Calu3 (cell line): Measurements from ENCODE around the gene DDX39B. TPM values are rescaled to one million over a fixed set of nuclear protein-coding genes. Genes with fewer than 3 reads are reported as not detected.
"Not testable (repeated sequence)": the region's sequence is repeated elsewhere in the genome, so short reads cannot be mapped to it uniquely, and the experiment has no call there.

Experiments
- BruUV-seq: library from RNA; stranded (reverse); fragments of 400-500 nt; replicated peaks from 2 replicates; lab custom pipeline; 2021; lab: Mats Ljungman, UMichigan
- CTCF ChIA-PET: fragments of 300-600 bp; sonication (Branson Sonifier 250); formaldehyde crosslinking; loops from one replicate; lab custom pipeline; 2022; ENCODE audit warnings: antibody characterized with exemption; lab: Charles Lee
- DNase-seq: peaks from one replicate; pipeline ENCODE4 v3.0.0; 2022
- H3K27ac Mint-ChIP-seq: one replicate; pipeline ENCODE4 v1.8.0; 2022; ENCODE audit warnings: mixed read lengths; ENCODE audit not compliant: unreplicated experiment
- H3K27me3 Mint-ChIP-seq: one replicate; pipeline ENCODE4 v1.8.0; 2022; ENCODE audit warnings: mixed read lengths; ENCODE audit not compliant: unreplicated experiment
- H3K36me3 Mint-ChIP-seq: one replicate; pipeline ENCODE4 v1.8.0; 2022; ENCODE audit warnings: mild to moderate bottlenecking, moderate library complexity, mixed read lengths; ENCODE audit not compliant: insufficient read depth, unreplicated experiment
- H3K4me1 Mint-ChIP-seq: one replicate; pipeline ENCODE4 v1.8.0; 2022; ENCODE audit warnings: mild to moderate bottlenecking, low read depth, mixed read lengths; ENCODE audit not compliant: unreplicated experiment
- H3K4me3 Mint-ChIP-seq: one replicate; pipeline ENCODE4 v1.8.0; 2022; ENCODE audit warnings: mild to moderate bottlenecking, low read depth, moderate library complexity, mixed read lengths; ENCODE audit not compliant: unreplicated experiment
- H3K9me3 Mint-ChIP-seq: one replicate; pipeline ENCODE4 v1.8.0; 2022; ENCODE audit warnings: low read depth, mixed read lengths; ENCODE audit not compliant: unreplicated experiment
- intact Hi-C: fragments of 100-400 bp; cut with micrococcal nuclease; formaldehyde crosslinking; loops from one replicate; pipeline ENCODE4 v1.10.0; 2022; ENCODE audit not compliant: unreplicated experiment
- total RNA-seq: library from RNA; stranded (reverse); gene quantifications from 2 replicates; pipeline ENCODE4 v1.2.3, GENCODE V29; 2022
- TF ChIP-seq, protein P1 (sequence below): fragments of 200-600 bp; IDR thresholded peaks from one replicate; pipeline ENCODE4 v1.8.0; 2022; ENCODE audit warnings: antibody characterized with exemption; ENCODE audit not compliant: unreplicated experiment

Gene DDX39B
- total RNA-seq, 1 experiment from 2014 or later, result 646 TPM

DNA sequence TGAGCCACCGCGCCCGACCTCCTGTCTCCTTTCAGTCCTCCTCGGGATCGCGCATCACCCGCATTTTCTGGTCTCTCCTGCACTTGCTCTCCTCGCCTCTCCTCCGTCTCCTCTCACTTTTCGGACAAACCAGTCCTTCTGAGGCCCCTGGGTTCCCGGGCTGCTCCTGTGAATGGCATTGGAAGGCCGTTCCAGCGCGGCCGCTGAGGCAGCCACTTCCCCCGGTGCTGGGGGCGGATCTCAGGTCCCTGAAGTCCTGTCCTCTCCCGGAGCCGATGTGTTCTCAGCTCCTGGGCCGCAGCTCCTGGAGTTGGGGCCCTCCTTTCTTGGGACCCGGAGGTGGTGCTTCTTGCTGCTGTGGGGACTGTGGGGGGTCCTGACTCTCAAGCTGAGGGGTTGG lies 43.1 kb downstream of the DDX39B start:
- peak overlapping the region; percentile 62 for H3K27ac Mint-ChIP-seq
- intact Hi-C loops, result no loop called here
- no TSS peak for BruUV-seq
- peaks cover 49% of the 10 kb centered on the region for H3K36me3 Mint-ChIP-seq
- CTCF ChIA-PET, result interaction anchor here (0.6 to 2.2 kb wide), 4 partner anchors 43 to 205 kb away, joined by 3 to 8 read pairs (median 6); partner anchors contain the start of genes ABHD16A and DDX39B
- H3K4me3 Mint-ChIP-seq, result peak overlapping the region; percentile 88
- DNase-seq, result peak; percentile 40
- H3K4me1 Mint-ChIP-seq, result peaks cover 71% of the 10 kb centered on the region
- TF ChIP-seq, protein P1, sequence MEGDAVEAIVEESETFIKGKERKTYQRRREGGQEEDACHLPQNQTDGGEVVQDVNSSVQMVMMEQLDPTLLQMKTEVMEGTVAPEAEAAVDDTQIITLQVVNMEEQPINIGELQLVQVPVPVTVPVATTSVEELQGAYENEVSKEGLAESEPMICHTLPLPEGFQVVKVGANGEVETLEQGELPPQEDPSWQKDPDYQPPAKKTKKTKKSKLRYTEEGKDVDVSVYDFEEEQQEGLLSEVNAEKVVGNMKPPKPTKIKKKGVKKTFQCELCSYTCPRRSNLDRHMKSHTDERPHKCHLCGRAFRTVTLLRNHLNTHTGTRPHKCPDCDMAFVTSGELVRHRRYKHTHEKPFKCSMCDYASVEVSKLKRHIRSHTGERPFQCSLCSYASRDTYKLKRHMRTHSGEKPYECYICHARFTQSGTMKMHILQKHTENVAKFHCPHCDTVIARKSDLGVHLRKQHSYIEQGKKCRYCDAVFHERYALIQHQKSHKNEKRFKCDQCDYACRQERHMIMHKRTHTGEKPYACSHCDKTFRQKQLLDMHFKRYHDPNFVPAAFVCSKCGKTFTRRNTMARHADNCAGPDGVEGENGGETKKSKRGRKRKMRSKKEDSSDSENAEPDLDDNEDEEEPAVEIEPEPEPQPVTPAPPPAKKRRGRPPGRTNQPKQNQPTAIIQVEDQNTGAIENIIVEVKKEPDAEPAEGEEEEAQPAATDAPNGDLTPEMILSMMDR, result no peak
- no peaks in the 10 kb centered on the region for H3K27me3 Mint-ChIP-seq
- H3K9me3 Mint-ChIP-seq, result peaks cover 3% of the 10 kb centered on the region

DNA sequence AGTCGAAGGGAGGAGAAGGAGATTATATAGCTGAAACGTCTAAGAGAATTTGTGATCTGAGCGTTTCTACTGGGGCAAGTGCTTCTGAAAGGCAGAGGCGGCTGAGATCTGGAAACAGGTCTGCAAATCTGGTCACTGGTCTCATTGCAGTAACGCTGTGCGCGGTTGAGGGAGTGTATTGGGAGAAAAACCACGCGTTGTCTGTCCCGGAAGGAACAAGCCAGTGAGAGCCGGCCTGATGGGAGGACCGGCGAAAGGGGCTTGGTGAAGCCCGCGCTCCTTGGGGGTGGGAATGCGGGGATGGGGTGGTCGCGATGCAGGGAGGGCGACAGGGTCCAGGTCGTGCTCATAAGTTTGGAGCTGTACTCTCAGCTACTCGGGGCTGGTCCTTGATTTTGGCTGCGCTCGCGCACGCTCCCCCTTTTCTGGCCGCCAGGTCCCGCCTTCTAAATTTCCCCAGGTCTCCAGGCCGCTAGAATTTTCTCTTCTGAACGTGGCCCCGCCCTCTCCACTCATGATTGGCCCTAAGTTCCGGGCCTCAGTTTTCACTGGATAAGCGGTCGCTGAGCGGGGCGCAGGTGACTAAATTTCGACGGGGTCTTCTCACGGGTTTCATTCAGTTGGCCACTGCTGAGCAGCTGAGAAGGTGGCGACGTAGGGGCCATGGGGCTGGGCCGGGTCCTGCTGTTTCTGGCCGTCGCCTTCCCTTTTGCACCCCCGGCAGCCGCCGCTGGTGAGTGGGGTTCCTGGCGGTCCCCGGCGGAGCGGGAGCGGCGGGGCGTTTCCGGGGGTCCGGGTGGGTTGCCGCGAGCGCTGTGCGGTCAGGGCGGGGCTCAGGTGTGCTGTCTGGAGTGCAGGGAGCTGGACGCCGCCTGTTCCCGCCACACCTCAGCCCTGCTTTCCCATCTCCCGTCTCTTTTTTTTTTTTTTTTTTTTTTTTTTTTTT lies 44.0 kb downstream of the DDX39B start, which contains the start of gene MICB:
Gene MICB (plus strand): TSS at position 615 of the 946 bp plus-strand sequence. CDS start 49 bp downstream, at position 664.
- CTCF ChIA-PET, result interaction anchor here (0.6 to 2.2 kb wide), 9 partner anchors 11 to 205 kb away, joined by 3 to 8 read pairs (median 3); partner anchors contain the start of genes ABHD16A and DDX39B
- TSS peak; percentile 22 for BruUV-seq
- H3K4me3 Mint-ChIP-seq, result peak within 1 kb of the TSS; percentile 88

DNA sequence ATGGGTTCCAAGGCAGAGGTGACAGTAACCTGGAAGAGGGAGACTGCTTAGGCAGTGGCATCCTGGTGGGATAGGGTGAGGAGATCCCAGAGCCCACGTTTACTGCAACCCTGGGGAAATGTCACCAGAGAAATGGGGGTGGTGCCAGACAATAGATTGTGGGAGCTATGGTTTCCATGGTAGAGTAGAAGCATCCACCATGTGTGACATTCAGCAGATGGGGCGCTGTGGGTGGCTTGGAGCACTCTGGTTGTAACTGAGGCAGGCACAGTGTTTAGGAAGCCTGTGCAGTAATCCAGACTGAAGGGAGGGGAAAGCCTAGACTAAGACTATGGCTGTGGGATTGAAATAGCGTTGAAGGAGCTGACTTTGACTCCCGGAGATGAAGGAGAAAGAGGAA lies 45.0 kb downstream of the DDX39B start:
- not testable (repeated sequence) for H3K27me3 Mint-ChIP-seq, BruUV-seq, DNase-seq, H3K9me3 Mint-ChIP-seq
- peak overlapping the region; percentile 88 for H3K4me3 Mint-ChIP-seq
- CTCF ChIA-PET, result interaction anchor here (1.2 to 1.7 kb wide), 2 partner anchors 10 to 96 kb away, joined by 3 read pairs; no protein-coding TSS in a partner anchor
- H3K27ac Mint-ChIP-seq, result peak overlapping the region; percentile 42
- peaks cover 68% of the 10 kb centered on the region for H3K4me1 Mint-ChIP-seq
- intact Hi-C loops, result loop anchor here (1.0 kb wide), 1 partner anchor 43 kb away; no protein-coding TSS in a partner anchor
- H3K36me3 Mint-ChIP-seq, result peaks cover 52% of the 10 kb centered on the region

More for the DNA sequence above, 44.0 kb downstream of the DDX39B start, which contains the start of gene MICB:
- peak; percentile 94 for DNase-seq
- H3K9me3 Mint-ChIP-seq, result peaks cover 3% of the 10 kb centered on the region
- H3K27me3 Mint-ChIP-seq, result no peaks in the 10 kb centered on the region
- peaks cover 52% of the 10 kb centered on the region for H3K36me3 Mint-ChIP-seq
- TF ChIP-seq, protein P1, result peak; percentile 25
- H3K4me1 Mint-ChIP-seq, result peaks cover 74% of the 10 kb centered on the region
- peak within 1 kb of the TSS; percentile 62 for H3K27ac Mint-ChIP-seq
- intact Hi-C loops, result loop anchor here (1.0 kb wide), 1 partner anchor 42 kb away; no protein-coding TSS in a partner anchor

DNA sequence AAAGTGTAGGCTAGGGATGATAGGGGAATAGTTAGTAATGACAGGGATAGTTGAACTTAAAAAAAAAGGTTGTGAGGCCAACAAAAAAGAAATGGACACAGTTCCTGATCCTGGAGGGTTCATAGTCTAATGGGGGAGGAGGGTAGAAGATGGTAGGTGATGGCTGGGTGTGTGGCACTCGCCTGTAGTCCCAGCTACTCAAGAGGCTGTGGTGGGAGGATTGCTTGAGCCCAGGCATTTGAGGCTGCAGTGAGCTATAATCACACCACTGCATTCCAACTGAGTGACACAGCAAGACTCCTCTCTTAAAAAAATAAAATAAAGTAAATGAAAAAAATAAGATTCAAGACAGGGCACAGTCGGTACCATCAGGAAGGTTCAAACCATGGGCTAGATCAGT lies 46.2 kb downstream of the DDX39B start:
- TF ChIP-seq, protein P1, result no peak
- DNase-seq, result peak; percentile 48
- Mint-ChIP-seq H3K36me3 (peaks cover 52% of the 10 kb centered on the region), H3K4me3 (peak overlapping the region; percentile 56), H3K27ac (peak overlapping the region; percentile 1), H3K4me1 (peaks cover 57% of the 10 kb centered on the region), H3K9me3 (no peaks in the 10 kb centered on the region), H3K27me3 (no peaks in the 10 kb centered on the region)
- intact Hi-C loops, result loop anchor here (1.0 kb wide), 1 partner anchor 103 kb away; no protein-coding TSS in a partner anchor
- CTCF ChIA-PET, result interaction anchor here (0.6 to 3.6 kb wide), 4 partner anchors 46 to 682 kb away, joined by 3 to 20 read pairs (median 7); partner anchors contain the start of genes DDX39B and NFKBIL1
- TSS peak; percentile 28 for BruUV-seq
